Measurements from ENCODE around the gene HS3ST5.

- TF ChIP-seq ESRRA (CRISPR knock-in tag; IDR thresholded peaks at IDR 0.05; ENCODE audit: borderline replicate concordance) (no peak), CTCF (IDR thresholded peaks at IDR 0.05) (no peak), JAZF1 (CRISPR knock-in tag; IDR thresholded peaks at IDR 0.05) (no peak), STAT6 (CRISPR knock-in tag; conservative IDR thresholded peaks at IDR 0.05; ENCODE audit: low read depth) (no peak), NR1H2 (CRISPR knock-in tag; IDR thresholded peaks at IDR 0.05) (no peak), TCF7 (CRISPR knock-in tag; IDR thresholded peaks at IDR 0.05; ENCODE audit: low read depth) (no peak), SMAD4 (CRISPR knock-in tag; IDR thresholded peaks at IDR 0.05) (no peak), GABPB1 (CRISPR knock-in tag; IDR thresholded peaks at IDR 0.05) (no peak), FOXP1 (CRISPR knock-in tag; IDR thresholded peaks at IDR 0.05; ENCODE audit: borderline replicate concordance) (no peak), USF1 (CRISPR knock-in tag; IDR thresholded peaks at IDR 0.05) (no peak), IRF2 (CRISPR knock-in tag; IDR thresholded peaks at IDR 0.05; ENCODE audit: borderline replicate concordance, low read depth) (no peak), NR2C2 (CRISPR knock-in tag; IDR thresholded peaks at IDR 0.05) (no peak), MYBL2 (CRISPR knock-in tag; IDR thresholded peaks at IDR 0.05) (no peak), MLX (CRISPR knock-in tag; IDR thresholded peaks at IDR 0.05) (no peak)
Observed at GRCh38 chr6:114228675-114229074, 114.1 kb downstream of the HS3ST5 start.

Measured in WTC11 (cell line).